ENCODE measurements around the gene APP. TPM values are rescaled to one million over a fixed set of nuclear protein-coding genes. Genes with fewer than 3 reads are reported as not detected.

APP gene
- total RNA-seq, 3 donors from 2014 or later (not counting 1 experiment from before 2014, with no cell fraction given): 5.1 to 10.6 (median 7.8) TPM

DNA sequence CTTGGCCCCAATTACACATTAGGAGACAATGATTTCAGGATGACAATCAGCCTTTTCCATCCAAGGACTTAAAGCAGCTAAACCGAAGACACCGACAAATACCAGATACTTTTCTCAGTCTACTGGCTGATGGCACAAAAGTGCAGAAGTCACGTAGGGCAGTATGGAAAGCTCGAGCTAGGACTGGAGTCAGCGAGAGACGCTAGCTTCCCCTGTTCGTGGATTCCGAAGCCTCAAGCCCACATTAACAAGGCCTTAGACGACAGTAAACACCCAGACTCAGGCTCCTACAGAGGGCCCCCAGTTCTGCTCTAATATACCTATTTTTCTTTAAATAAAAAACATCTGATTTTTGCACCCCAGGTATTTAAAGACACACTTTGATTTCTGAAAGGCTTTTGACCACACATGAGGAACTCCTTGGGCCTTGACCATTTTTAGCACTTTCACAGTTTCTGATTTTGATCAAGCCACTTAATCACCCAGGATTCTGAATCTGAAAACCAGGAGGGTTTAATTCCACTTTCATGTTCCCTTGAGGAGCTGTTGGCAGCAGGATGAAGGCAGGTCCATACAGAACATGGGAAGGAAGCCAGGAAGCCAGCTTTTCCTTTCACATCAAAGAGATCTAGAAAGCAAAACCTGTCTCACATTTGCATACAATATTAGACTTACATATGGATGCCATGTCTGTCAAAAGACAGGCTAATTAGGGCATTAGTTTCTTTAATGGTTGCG lies 231.7 kb downstream of the APP start:
- ATAC-seq (no peak), DNase-seq (no peak)
- Mint-ChIP-seq H3K36me3 (no peaks in the 10 kb centered on the region), H3K4me3 (no peak overlapping the region), H3K27ac (no peak overlapping the region), H3K4me1 (no peaks in the 10 kb centered on the region), H3K27me3 (ENCODE audit: low read depth in 2 of 2) (no peaks in the 10 kb centered on the region), H3K9me3 (no peaks in the 10 kb centered on the region)
- Histone ChIP-seq H3K27me3 (ENCODE audit: control insufficient read depth, insufficient read depth, low read length) (no peaks in the 10 kb centered on the region), H3K27ac (ENCODE audit: low read length) (no peak overlapping the region), H3K4me3 (ENCODE audit: low read length) (no peak overlapping the region), H3K9me3 (ENCODE audit: control insufficient read depth, insufficient read depth, low read length) (no peaks in the 10 kb centered on the region), H3K4me1 (ENCODE audit: control insufficient read depth, insufficient read depth, low read length) (no peaks in the 10 kb centered on the region), H3K36me3 (ENCODE audit: control insufficient read depth, insufficient read depth, low read length) (no peaks in the 10 kb centered on the region)
- TF ChIP-seq, protein P1, sequence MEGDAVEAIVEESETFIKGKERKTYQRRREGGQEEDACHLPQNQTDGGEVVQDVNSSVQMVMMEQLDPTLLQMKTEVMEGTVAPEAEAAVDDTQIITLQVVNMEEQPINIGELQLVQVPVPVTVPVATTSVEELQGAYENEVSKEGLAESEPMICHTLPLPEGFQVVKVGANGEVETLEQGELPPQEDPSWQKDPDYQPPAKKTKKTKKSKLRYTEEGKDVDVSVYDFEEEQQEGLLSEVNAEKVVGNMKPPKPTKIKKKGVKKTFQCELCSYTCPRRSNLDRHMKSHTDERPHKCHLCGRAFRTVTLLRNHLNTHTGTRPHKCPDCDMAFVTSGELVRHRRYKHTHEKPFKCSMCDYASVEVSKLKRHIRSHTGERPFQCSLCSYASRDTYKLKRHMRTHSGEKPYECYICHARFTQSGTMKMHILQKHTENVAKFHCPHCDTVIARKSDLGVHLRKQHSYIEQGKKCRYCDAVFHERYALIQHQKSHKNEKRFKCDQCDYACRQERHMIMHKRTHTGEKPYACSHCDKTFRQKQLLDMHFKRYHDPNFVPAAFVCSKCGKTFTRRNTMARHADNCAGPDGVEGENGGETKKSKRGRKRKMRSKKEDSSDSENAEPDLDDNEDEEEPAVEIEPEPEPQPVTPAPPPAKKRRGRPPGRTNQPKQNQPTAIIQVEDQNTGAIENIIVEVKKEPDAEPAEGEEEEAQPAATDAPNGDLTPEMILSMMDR (IDR thresholded peaks at IDR 0.05): no peak
- intact Hi-C loops (cut with micrococcal nuclease): no loop called here
- 94% methylated on average over 10 of the region's 10 CpGs for WGBS (ENCODE audit: insufficient coverage)

DNA sequence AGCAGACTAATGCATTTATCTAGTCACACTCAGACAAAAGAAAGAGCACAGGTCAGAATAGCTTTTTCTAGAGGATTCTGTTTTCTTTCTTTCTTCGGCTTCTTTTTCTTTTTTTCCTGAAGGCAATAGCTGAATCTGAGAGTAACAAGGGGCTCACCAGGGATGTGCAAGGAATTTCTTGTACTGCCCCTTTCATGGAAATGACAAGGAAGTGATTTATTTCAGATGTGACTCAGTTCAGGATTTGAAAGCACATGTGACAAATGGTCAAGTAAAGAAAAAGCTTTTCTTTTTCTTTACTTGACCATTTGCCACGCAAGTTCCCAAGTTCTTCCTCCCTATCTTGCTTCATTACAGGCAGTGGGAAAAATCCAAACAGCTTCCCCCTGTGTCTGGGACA lies 233.8 kb downstream of the APP start:
- H3K36me3 ChIP-seq (ENCODE audit: control insufficient read depth, insufficient read depth, low read length): no peaks in the 10 kb centered on the region
- H3K27ac ChIP-seq (ENCODE audit: low read length): no peak overlapping the region
- intact Hi-C loops (cut with micrococcal nuclease): no loop called here
- no peaks in the 10 kb centered on the region for H3K4me1 Mint-ChIP-seq
- no peaks in the 10 kb centered on the region for H3K36me3 Mint-ChIP-seq
- no peak overlapping the region for H3K4me3 ChIP-seq (ENCODE audit: low read length)
- no peak overlapping the region for H3K4me3 Mint-ChIP-seq
- H3K27me3 Mint-ChIP-seq (ENCODE audit: low read depth in 2 of 2): no peaks in the 10 kb centered on the region
- H3K9me3 Mint-ChIP-seq: no peaks in the 10 kb centered on the region
- no peaks in the 10 kb centered on the region for H3K27me3 ChIP-seq (ENCODE audit: control insufficient read depth, insufficient read depth, low read length)
- TF ChIP-seq, protein P1 (IDR thresholded peaks at IDR 0.05): no peak
- no peaks in the 10 kb centered on the region for H3K4me1 ChIP-seq (ENCODE audit: control insufficient read depth, insufficient read depth, low read length)
- H3K9me3 ChIP-seq (ENCODE audit: control insufficient read depth, insufficient read depth, low read length): no peaks in the 10 kb centered on the region
- 81% methylated on average over 2 of the region's 2 CpGs for WGBS (ENCODE audit: insufficient coverage)
- no peak for ATAC-seq
- no peak for DNase-seq
- no peak overlapping the region for H3K27ac Mint-ChIP-seq

DNA sequence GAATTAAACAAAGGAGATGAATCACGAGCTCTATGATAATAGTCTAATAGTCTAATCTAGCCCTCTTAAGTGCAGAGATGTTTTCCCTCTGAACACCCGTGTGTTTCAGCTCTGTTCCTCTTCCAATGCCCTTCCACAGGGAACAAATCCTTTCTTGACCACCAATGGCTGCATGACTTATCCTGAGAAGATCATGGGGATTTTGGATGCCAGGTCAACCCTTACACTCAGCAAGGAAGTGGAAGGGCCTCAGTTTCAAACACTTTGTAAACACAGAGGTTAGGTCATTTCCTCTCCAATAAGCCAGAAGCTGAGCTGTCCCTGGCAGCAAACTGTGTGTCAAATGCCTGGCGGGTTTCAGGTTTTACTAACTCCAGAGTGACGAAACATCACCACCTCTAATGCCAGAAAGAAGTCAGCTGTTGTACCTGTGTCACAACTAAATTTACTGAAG lies 235.8 kb downstream of the APP start:
- no peak overlapping the region for H3K27ac Mint-ChIP-seq
- TF ChIP-seq, protein P1 (IDR thresholded peaks at IDR 0.05): no peak
- peaks cover 0 to 3% of the 10 kb centered on the region in 2 donors for H3K27me3 Mint-ChIP-seq (ENCODE audit: low read depth in 2 of 2)
- no peaks in the 10 kb centered on the region for H3K36me3 Mint-ChIP-seq
- no peak overlapping the region for H3K27ac ChIP-seq (ENCODE audit: low read length)
- no peaks in the 10 kb centered on the region for H3K27me3 ChIP-seq (ENCODE audit: control insufficient read depth, insufficient read depth, low read length)
- intact Hi-C loops (cut with micrococcal nuclease): no loop called here
- H3K9me3 ChIP-seq (ENCODE audit: control insufficient read depth, insufficient read depth, low read length): no peaks in the 10 kb centered on the region
- no peak overlapping the region for H3K4me3 Mint-ChIP-seq
- no peaks in the 10 kb centered on the region for H3K4me1 Mint-ChIP-seq
- ATAC-seq: no peak
- H3K9me3 Mint-ChIP-seq: no peaks in the 10 kb centered on the region
- H3K4me1 ChIP-seq (ENCODE audit: control insufficient read depth, insufficient read depth, low read length): no peaks in the 10 kb centered on the region
- H3K36me3 ChIP-seq (ENCODE audit: control insufficient read depth, insufficient read depth, low read length): no peaks in the 10 kb centered on the region
- WGBS (ENCODE audit: insufficient coverage): 52% methylated on average over 4 of the region's 4 CpGs
- DNase-seq: no peak
- no peak overlapping the region for H3K4me3 ChIP-seq (ENCODE audit: low read length)

DNA sequence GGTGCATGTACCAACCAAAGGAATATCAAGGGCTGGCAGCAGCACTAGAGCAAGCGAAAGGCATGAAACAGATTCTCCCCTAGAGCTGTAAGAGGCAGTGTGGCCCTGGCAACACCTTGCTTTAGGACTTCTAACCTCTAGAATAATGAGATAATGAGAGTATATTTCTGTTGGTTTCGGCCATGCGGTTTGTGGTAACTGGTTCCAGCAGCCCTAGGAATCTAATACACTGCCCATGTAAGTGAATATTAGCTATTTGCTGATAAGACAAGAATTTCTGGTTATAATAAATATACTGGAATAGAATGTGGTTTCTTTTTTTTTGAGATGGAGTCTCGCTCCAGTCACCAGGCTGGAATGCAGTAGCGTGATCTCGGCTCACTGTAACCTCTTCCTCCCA lies 236.4 kb downstream of the APP start:
- no peaks in the 10 kb centered on the region for H3K9me3 Mint-ChIP-seq
- H3K27ac Mint-ChIP-seq: no peak overlapping the region
- Histone ChIP-seq H3K36me3 (ENCODE audit: control insufficient read depth, insufficient read depth, low read length) (no peaks in the 10 kb centered on the region), H3K4me1 (ENCODE audit: control insufficient read depth, insufficient read depth, low read length) (no peaks in the 10 kb centered on the region), H3K9me3 (ENCODE audit: control insufficient read depth, insufficient read depth, low read length) (no peaks in the 10 kb centered on the region), H3K27me3 (ENCODE audit: control insufficient read depth, insufficient read depth, low read length) (no peaks in the 10 kb centered on the region), H3K4me3 (ENCODE audit: low read length) (no peak overlapping the region), H3K27ac (ENCODE audit: low read length) (no peak overlapping the region)
- whole genome bisulfite sequencing (ENCODE audit: insufficient coverage): 100% methylated on average over 2 of the region's 6 CpGs
- no peak overlapping the region for H3K4me3 Mint-ChIP-seq
- peaks cover 0 to 3% of the 10 kb centered on the region in 2 donors for H3K27me3 Mint-ChIP-seq (ENCODE audit: low read depth in 2 of 2)
- intact Hi-C loops (cut with micrococcal nuclease): no loop called here
- DNase-seq (no peak), ATAC-seq (no peak)
- TF ChIP-seq, protein P1 (IDR thresholded peaks at IDR 0.05): no peak
- no peaks in the 10 kb centered on the region for H3K36me3 Mint-ChIP-seq
- no peaks in the 10 kb centered on the region for H3K4me1 Mint-ChIP-seq
